COLO668 (cell line): ENCODE results near the gene HBA2.
A peak's percentile ranks its signal among the peaks of the same experiment; 100 is the strongest.
"Not testable (repeated sequence)": the region's sequence is repeated elsewhere in the genome, so short reads cannot be mapped to it uniquely, and the experiment has no call there.

Experiments used
- DNase-seq: peaks from one replicate; lab custom pipeline; 2025; ENCODE audit not compliant: unreplicated experiment; lab: John Stamatoyannopoulos, UW

Gene HBA2

DNA sequence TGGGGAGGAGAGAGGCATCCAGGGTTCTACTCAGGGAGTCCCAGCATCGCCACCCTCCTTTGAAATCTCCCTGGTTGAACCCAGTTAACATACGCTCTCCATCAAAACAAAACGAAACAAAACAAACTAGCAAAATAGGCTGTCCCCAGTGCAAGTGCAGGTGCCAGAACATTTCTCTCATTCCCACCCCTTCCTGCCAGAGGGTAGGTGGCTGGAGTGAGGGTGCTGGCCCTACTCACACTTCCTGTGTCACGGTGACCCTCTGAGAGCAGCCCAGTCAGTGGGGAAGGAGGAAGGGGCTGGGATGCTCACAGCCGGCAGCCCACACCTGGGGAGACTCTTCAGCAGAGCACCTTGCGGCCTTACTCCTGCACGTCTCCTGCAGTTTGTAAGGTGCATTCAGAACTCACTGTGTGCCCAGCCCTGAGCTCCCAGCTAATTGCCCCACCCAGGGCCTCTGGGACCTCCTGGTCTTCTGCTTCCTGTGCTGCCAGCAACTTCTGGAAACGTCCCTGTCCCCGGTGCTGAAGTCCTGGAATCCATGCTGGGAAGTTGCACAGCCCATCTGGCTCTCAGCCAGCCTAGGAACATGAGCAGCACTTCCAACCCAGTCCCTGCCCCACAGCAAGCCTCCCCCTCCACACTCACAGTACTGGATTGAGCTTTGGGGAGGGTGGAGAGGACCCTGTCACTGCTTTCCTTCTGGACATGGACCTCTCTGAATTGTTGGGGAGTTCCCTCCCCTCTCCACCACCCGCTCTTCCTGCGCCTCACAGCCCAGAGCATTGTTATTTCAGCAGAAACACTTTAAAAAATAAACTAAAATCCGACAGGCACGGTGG lies 1.5 kb downstream of the HBA2 start:
- not testable (repeated sequence) for DNase-seq

DNA sequence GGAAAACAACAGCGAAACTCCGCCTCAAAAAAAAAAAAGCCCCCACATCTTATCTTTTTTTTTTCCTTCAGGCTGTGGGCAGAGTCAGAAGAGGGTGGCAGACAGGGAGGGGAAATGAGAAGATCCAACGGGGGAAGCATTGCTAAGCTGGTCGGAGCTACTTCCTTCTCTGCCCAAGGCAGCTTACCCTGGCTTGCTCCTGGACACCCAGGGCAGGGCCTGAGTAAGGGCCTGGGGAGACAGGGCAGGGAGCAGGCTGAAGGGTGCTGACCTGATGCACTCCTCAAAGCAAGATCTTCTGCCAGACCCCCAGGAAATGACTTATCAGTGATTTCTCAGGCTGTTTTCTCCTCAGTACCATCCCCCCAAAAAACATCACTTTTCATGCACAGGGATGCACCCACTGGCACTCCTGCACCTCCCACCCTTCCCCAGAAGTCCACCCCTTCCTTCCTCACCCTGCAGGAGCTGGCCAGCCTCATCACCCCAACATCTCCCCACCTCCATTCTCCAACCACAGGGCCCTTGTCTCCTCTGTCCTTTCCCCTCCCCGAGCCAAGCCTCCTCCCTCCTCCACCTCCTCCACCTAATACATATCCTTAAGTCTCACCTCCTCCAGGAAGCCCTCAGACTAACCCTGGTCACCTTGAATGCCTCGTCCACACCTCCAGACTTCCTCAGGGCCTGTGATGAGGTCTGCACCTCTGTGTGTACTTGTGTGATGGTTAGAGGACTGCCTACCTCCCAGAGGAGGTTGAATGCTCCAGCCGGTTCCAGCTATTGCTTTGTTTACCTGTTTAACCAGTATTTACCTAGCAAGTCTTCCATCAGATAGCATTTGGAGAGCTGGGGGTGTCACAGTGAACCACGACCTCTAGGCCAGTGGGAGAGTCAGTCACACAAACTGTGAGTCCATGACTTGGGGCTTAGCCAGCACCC lies 2.6 kb downstream of the HBA2 start:
- no peak for DNase-seq

DNA sequence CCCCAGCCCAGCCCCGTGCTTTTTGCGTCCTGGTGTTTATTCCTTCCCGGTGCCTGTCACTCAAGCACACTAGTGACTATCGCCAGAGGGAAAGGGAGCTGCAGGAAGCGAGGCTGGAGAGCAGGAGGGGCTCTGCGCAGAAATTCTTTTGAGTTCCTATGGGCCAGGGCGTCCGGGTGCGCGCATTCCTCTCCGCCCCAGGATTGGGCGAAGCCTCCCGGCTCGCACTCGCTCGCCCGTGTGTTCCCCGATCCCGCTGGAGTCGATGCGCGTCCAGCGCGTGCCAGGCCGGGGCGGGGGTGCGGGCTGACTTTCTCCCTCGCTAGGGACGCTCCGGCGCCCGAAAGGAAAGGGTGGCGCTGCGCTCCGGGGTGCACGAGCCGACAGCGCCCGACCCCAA lies 3.3 kb downstream of the HBA2 start:
- DNase-seq: not testable (repeated sequence)

DNA sequence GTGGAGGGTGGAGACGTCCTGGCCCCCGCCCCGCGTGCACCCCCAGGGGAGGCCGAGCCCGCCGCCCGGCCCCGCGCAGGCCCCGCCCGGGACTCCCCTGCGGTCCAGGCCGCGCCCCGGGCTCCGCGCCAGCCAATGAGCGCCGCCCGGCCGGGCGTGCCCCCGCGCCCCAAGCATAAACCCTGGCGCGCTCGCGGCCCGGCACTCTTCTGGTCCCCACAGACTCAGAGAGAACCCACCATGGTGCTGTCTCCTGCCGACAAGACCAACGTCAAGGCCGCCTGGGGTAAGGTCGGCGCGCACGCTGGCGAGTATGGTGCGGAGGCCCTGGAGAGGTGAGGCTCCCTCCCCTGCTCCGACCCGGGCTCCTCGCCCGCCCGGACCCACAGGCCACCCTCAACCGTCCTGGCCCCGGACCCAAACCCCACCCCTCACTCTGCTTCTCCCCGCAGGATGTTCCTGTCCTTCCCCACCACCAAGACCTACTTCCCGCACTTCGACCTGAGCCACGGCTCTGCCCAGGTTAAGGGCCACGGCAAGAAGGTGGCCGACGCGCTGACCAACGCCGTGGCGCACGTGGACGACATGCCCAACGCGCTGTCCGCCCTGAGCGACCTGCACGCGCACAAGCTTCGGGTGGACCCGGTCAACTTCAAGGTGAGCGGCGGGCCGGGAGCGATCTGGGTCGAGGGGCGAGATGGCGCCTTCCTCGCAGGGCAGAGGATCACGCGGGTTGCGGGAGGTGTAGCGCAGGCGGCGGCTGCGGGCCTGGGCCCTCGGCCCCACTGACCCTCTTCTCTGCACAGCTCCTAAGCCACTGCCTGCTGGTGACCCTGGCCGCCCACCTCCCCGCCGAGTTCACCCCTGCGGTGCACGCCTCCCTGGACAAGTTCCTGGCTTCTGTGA lies 4.1 kb downstream of the HBA2 start, which contains the start of gene HBA1:
TSS of gene HBA1 (plus strand) at position 204 of the 906 bp plus-strand sequence. CDS start at position 241, 37 bp downstream.
- not testable (repeated sequence) for DNase-seq

DNA sequence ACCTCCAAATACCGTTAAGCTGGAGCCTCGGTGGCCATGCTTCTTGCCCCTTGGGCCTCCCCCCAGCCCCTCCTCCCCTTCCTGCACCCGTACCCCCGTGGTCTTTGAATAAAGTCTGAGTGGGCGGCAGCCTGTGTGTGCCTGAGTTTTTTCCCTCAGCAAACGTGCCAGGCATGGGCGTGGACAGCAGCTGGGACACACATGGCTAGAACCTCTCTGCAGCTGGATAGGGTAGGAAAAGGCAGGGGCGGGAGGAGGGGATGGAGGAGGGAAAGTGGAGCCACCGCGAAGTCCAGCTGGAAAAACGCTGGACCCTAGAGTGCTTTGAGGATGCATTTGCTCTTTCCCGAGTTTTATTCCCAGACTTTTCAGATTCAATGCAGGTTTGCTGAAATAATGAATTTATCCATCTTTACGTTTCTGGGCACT lies 4.7 kb downstream of the HBA2 start:
- DNase-seq: no peak

DNA sequence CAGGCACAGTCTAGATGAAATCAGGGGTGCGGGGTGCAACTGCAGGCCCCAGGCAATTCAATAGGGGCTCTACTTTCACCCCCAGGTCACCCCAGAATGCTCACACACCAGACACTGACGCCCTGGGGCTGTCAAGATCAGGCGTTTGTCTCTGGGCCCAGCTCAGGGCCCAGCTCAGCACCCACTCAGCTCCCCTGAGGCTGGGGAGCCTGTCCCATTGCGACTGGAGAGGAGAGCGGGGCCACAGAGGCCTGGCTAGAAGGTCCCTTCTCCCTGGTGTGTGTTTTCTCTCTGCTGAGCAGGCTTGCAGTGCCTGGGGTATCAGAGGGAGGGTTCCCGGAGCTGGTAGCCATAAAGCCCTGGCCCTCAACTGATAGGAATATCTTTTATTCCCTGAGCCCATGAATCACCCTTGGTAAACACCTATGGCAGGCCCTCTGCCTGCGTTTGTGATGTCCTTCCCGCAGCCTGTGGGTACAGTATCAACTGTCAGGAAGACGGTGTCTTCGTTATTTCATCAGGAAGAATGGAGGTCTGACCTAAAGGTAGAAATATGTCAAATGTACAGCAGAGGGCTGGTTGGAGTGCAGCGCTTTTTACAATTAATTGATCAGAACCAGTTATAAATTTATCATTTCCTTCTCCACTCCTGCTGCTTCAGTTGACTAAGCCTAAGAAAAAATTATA lies 5.4 kb downstream of the HBA2 start:
- peak; percentile 59 for DNase-seq

DNA sequence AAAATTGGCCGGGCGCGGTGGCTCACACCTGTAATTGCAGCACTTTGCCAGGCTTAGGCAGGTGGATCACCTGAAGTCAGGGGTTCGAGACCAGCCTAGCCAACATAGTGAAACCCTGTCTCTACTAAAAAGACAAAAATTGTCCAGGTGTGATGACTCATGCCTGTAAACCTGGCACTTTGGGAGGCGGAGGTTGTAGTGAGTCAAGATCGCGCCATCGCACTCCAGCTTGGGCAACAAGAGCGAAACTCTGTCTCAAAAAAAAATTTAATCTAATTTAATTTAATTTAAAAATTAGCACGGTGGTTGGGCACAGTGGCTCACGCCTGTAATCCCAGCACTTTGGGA lies 6.0 kb downstream of the HBA2 start:
- no peak for DNase-seq

DNA sequence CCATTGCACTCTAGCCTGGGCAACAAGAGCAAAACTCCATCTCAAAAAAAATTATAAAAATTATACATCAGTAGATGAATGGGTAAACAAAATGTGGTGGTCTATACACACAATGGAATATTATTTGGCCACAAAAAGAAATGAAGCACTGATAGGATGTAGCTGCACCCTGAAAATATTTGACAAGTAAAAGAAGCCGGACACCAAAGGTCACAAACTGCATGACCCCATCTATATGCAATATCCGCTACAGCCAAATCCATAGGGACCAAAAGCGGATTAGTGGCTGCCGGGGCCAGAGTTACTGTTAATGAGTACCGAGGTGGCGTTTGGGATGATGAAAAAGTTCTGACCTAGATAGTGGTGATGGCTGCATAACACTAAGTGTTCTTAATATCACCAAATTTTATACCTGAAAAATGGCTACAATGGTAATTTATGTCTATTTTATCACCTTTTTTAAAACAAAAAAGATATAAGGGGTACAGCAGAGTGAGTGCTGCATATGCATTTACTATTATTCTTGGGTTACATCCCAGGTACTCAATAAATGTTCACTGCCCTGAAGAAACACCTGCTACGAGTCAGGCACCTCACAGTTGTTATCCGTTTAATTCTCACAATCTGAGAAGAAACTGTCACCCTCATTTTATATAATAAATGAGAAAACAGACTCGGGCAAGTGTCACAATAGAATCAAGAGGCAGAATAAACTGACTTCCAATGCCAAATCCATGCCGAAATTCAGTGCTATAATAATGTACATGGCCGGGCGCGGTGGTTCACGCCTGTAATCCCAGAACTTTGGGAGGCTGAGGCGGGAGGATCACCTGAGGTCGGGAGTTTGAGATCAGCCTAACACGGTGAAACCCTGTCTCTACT lies 6.8 kb downstream of the HBA2 start:
- no peak for DNase-seq

DNA sequence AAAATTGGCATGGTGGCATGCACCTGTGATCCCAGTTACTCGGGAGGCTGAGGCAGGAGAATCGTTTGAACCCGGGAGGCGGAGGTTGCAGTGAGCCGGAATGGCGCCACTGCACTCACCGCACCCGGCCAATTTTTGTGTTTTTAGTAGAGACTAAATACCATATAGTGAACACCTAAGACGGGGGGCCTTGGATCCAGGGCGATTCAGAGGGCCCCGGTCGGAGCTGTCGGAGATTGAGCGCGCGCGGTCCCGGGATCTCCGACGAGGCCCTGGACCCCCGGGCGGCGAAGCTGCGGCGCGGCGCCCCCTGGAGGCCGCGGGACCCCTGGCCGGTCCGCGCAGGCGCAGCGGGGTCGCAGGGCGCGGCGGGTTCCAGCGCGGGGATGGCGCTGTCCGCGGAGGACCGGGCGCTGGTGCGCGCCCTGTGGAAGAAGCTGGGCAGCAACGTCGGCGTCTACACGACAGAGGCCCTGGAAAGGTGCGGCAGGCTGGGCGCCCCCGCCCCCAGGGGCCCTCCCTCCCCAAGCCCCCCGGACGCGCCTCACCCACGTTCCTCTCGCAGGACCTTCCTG lies 7.5 kb downstream of the HBA2 start, which contains the start of gene HBQ1:
TSS of gene HBQ1 (plus strand) at position 359 of the 575 bp plus-strand sequence. CDS start at position 387, 28 bp downstream.
- peak; percentile 23 for DNase-seq

DNA sequence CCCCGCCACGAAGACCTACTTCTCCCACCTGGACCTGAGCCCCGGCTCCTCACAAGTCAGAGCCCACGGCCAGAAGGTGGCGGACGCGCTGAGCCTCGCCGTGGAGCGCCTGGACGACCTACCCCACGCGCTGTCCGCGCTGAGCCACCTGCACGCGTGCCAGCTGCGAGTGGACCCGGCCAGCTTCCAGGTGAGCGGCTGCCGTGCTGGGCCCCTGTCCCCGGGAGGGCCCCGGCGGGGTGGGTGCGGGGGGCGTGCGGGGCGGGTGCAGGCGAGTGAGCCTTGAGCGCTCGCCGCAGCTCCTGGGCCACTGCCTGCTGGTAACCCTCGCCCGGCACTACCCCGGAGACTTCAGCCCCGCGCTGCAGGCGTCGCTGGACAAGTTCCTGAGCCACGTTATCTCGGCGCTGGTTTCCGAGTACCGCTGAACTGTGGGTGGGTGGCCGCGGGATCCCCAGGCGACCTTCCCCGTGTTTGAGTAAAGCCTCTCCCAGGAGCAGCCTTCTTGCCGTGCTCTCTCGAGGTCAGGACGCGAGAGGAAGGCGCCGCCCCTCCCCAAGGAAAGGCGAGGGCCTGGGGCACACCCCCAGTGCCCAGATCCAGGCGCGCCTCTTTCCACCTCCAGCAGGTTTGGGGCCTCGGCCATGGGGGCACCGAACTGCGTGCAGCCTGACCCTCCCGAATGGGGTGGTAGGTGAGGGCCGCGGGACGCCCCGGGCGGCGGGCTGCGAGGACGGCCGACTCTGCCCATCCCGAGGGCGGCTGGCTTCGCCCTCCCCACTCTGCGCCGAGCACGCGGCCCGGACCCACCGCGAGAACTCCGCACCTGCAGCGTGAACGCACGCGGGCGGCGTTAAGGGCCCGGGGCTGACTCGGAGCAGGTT lies 8.2 kb downstream of the HBA2 start:
- DNase-seq: peak; percentile 89

DNA sequence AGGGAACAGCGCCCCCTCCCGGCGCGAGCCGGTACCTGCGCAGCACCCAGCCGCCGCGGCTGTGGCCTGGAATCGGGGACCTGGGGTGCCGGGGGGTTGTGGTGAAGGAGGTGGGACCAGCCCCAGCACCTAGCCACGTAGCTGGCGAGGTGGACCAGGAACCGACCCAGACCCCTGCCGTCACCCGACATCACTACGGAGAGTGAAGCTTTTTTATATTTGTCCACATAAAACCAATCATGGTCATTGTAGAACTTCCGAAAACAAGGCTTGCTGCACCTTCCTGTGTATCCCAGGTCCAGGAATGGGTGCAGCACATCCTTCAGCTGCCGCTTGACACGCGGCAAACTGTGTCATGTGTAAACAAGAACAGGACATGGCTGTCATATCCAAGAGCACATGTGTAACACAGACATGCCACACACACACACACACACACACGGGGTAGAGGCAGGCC lies 8.9 kb downstream of the HBA2 start:
- no peak for DNase-seq

DNA sequence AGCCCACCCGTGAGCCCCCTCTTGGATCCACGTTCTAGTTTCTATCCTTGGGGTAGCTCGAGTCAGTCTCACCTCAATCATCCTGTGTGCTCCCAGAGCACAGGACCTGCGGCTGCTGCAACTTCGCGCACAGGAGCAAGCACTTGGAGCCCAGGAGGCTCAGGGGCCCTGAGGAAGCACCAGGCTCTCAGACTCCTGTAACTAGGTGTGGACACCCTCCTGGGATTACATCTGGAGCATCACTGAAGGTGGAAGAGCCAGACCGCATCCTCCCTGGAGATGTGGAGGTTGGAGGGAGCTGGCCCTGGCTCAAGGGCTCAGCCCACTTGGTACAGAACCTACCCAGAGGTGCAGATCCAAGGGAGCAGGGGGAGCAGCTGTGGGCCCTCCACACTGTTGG lies 10.3 kb downstream of the HBA2 start:
- DNase-seq: no peak

DNA sequence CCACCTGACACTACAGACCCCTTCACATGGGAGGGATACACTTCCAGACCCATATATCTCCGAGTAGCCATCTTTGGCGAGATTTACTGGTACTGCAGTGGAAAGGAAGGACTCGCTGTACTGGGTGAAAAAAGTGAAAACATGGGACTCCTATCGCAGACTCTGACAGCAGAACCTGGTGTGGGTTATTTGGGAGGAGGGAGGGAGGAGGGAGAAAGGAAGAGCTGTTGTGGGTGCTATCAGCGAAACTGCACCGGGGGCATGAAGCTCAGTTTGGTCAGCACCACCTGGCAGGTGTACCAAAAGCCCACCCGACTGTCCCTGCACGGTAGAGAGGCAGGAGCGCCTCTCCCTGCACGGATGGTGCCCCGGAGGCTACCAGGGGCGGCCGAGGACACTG lies 12.5 kb downstream of the HBA2 start:
- no peak for DNase-seq

DNA sequence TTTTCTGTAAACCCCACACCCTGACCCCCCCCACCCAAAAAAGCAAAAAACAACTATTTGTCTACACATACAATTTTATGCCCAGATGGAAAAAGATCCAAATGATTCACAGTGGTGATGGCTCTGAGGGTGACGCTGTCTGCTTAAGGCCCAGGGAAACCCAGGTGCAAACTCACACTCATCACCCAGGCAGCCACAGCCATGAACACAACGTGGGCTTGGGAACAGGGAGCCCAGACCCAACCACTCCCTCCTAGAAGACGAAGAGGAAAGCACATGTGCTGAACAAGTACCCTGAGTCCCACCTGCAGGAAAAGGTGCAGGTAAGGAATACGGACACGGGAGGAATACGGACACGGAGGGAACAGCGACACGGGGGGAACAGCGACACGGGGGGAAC lies 13.0 kb downstream of the HBA2 start:
- DNase-seq: no peak

DNA sequence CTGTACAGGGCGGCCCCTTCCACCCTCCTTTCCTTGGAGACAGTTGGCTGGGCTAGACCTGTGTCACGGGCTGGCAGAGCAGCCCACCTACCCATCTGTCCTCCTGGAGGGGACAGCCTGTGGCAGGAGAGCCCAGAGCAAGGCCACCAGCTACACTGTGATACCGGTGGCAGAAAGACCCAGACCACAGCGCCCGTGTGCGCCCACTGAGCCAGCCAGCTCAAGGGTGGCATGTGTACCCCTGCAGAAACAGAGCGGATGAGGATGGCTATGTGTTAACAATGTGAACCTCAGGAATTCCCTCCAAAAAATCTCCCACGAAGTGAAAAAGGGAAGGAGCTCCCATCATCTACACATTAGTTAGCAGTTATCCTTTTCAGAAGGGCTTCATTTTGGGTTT lies 14.7 kb downstream of the HBA2 start:
- no peak for DNase-seq

DNA sequence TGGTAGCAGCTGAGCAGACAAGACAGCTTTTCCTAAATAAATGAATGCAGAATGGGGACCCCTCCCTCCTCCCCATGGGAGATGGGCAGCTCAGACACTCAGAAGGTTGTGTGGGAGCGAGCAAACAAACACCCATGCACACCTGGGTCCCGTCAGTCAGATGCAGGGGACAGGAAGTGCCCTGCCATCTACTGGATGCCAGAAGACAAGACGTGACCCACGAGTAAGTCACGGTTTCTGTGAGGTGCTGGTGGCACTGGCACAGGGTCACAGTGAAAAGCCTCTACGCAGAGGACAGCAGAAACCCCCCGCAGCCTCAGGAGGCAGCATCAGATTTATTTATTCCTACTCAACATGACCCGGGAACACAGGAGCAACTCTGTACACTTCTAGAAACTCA lies 16.0 kb downstream of the HBA2 start:
- DNase-seq: no peak

DNA sequence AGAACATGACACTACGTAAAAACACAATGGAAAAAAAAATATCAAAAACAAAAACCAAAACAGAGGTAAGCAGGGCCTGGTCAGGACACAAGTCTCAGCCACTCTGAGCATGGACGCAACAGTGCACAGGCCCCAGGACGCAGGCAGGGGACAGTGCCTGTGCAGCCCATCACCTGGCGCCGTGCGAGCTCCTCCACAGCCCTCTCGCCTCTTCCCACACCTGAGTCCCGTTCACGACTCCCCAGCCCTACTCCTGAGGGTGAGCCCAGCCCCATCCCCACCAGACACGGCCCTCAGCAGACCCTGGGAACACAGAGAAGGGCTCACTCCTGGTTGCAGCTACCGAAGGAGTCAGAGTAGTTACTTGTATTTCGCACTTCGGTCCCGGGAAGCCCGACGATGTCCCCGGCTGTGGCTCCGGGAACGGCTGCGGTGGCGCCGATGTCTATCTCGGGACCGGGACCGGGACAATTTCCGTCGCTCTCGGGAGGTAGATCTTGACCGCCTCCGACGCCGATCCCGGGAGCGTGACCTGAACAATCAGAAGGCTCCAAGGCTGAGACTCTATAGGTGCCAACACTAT lies 17.0 kb downstream of the HBA2 start:
- DNase-seq: no peak
